ENCODE measurements around the gene CKAP2.

CKAP2 gene

DNA sequence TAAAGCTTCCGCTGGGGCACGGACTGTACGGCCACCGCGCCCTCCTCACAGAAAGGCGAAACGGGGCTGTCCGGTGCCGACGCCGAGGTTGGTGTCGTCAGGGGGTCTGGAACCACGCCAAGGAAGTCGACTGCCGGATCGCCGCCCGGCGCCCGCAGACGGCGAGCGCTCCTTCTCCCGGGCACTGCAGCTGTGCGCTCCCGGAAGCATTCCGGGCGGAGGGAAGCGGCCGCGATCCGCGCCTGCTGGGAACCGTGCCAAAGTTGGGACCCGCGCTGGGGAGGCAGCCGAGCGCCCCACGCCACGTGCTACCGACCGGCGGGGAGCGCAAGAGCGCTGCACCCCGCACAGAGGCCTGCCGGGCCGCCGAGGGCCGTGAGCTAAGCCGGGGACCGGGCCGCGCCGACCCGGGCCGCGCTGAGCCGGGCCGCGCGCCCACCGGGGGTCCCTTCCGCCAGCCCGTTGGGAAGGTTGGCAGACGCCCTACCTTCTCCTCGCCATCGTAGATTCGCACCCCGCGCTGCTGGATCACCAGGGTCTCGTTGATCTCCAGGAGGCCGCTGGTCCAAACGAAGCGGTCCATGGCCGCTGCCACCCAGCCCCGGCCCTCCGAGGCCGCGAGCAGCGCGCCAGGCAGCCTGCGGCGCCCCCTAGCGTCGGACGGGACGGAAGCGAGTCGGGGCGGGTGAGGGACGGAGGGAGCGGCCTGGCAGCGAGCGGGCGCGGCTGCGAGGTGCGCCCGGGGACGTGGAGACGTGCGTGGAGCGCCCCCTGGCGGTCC, 5.1 kb upstream of the CKAP2 start, which contains the start of gene VPS36 (continued):
- TF ChIP-seq KLF1 (tag by site-specific recombination; IDR thresholded peaks at IDR 0.05) (no peak), ZNF174 (tag by site-specific recombination; IDR thresholded peaks at IDR 0.05) (no peak), SCRT2 (tag by site-specific recombination; IDR thresholded peaks at IDR 0.05) (no peak), ZNF184 (tag by site-specific recombination; IDR thresholded peaks at IDR 0.05) (peak; percentile 53; the same call in 1 of the 2 replicates), ZBTB20 (tag by site-specific recombination; IDR thresholded peaks at IDR 0.05) (peak; percentile 78; the same call in 1 of the 2 replicates), ZNF561 (tag by site-specific recombination; IDR thresholded peaks at IDR 0.05; ENCODE audit: borderline replicate concordance) (peak; percentile 76), ZSCAN30 (tag by site-specific recombination; IDR thresholded peaks at IDR 0.05) (peak; percentile 99), ZNF112 (tag by site-specific recombination; IDR thresholded peaks at IDR 0.05) (no peak), KLF17 (tag by site-specific recombination; IDR thresholded peaks at IDR 0.05) (0 out of 2 replicates have a peak, but pooled peaks have one; percentile 42), ZNF16 (tag by site-specific recombination; IDR thresholded peaks at IDR 0.05; ENCODE audit: low read depth) (no peak), ZNF677 (tag by site-specific recombination; IDR thresholded peaks at IDR 0.05) (0 out of 2 replicates have a peak, but pooled peaks have one; percentile 54), ZBTB49 (tag by site-specific recombination; IDR thresholded peaks at IDR 0.05; ENCODE audit: low read depth) (no peak), ZNF248 (tag by site-specific recombination; IDR thresholded peaks at IDR 0.05) (no peak), ZNF335 (tag by site-specific recombination; conservative IDR thresholded peaks at IDR 0.05) (peak; percentile 67), YY1 (tag by site-specific recombination; IDR thresholded peaks at IDR 0.05) (peak; percentile 88), ZNF596 (tag by site-specific recombination; IDR thresholded peaks at IDR 0.05) (0 out of 2 replicates have a peak, but pooled peaks have one; percentile 11), ZNF704 (tag by site-specific recombination; IDR thresholded peaks at IDR 0.05) (no peak), SCRT1 (tag by site-specific recombination; IDR thresholded peaks at IDR 0.05; ENCODE audit: borderline replicate concordance) (no peak), ZBTB8A (tag by site-specific recombination; IDR thresholded peaks at IDR 0.05) (peak; percentile 98), PBX3 (CRISPR knock-in tag; IDR thresholded peaks at IDR 0.05) (peak; percentile 87), KLF8 (tag by site-specific recombination; IDR thresholded peaks at IDR 0.05) (peak; percentile 76; the same call in 1 of the 2 replicates), ZIC2 (tag by site-specific recombination; IDR thresholded peaks at IDR 0.05) (peak; percentile 62), ZBTB17 (tag by site-specific recombination; IDR thresholded peaks at IDR 0.05) (peak; percentile 75), SP2 (tag by site-specific recombination; IDR thresholded peaks at IDR 0.05) (peak; percentile 20; the same call in 1 of the 2 replicates), ZNF416 (tag by site-specific recombination; IDR thresholded peaks at IDR 0.05) (no peak), OSR2 (tag by site-specific recombination; IDR thresholded peaks at IDR 0.05) (peak; percentile 48), ZNF76 (tag by site-specific recombination; IDR thresholded peaks at IDR 0.05; ENCODE audit: borderline replicate concordance, low read depth) (peak; percentile 32)
- TF ChIP-seq, protein P1, sequence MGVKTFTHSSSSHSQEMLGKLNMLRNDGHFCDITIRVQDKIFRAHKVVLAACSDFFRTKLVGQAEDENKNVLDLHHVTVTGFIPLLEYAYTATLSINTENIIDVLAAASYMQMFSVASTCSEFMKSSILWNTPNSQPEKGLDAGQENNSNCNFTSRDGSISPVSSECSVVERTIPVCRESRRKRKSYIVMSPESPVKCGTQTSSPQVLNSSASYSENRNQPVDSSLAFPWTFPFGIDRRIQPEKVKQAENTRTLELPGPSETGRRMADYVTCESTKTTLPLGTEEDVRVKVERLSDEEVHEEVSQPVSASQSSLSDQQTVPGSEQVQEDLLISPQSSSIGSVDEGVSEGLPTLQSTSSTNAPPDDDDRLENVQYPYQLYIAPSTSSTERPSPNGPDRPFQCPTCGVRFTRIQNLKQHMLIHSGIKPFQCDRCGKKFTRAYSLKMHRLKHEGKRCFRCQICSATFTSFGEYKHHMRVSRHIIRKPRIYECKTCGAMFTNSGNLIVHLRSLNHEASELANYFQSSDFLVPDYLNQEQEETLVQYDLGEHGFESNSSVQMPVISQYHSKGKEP (tag by site-specific recombination; IDR thresholded peaks at IDR 0.05), result 0 out of 2 replicates have a peak, but pooled peaks have one; percentile 33
- TF ChIP-seq, protein P2, sequence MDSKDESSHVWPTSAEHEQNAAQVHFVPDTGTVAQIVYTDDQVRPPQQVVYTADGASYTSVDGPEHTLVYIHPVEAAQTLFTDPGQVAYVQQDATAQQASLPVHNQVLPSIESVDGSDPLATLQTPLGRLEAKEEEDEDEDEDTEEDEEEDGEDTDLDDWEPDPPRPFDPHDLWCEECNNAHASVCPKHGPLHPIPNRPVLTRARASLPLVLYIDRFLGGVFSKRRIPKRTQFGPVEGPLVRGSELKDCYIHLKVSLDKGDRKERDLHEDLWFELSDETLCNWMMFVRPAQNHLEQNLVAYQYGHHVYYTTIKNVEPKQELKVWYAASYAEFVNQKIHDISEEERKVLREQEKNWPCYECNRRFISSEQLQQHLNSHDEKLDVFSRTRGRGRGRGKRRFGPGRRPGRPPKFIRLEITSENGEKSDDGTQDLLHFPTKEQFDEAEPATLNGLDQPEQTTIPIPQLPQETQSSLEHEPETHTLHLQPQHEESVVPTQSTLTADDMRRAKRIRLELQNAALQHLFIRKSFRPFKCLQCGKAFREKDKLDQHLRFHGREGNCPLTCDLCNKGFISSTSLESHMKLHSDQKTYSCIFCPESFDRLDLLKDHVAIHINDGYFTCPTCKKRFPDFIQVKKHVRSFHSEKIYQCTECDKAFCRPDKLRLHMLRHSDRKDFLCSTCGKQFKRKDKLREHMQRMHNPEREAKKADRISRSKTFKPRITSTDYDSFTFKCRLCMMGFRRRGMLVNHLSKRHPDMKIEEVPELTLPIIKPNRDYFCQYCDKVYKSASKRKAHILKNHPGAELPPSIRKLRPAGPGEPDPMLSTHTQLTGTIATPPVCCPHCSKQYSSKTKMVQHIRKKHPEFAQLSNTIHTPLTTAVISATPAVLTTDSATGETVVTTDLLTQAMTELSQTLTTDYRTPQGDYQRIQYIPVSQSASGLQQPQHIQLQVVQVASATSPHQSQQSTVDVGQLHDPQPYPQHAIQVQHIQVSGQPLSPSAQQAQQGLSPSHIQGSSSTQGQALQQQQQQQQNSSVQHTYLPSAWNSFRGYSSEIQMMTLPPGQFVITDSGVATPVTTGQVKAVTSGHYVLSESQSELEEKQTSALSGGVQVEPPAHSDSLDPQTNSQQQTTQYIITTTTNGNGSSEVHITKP (tag by site-specific recombination; IDR thresholded peaks at IDR 0.05), result peak; percentile 58

Measured in HEK293 (cell line).